GM10248 (cell line): Measurements from ENCODE around the gene MAP3K10.

Experiments used
- CTCF ChIA-PET: fragments of 300-600 bp; sonication (Branson Sonifier 250); formaldehyde crosslinking; extraction: SDS; loops from one replicate; lab custom pipeline; 2021; ENCODE audit warnings: antibody characterized with exemption; lab: Yijun Ruan, JAX
- POLR2A ChIA-PET: fragments of 350-650 bp; sonication (Branson Sonifier 250); formaldehyde crosslinking; extraction: SDS; loops from one replicate; lab custom pipeline; 2020; ENCODE audit warnings: antibody characterized with exemption; lab: Yijun Ruan, JAX
- DNase-seq: peaks from one replicate; pipeline ENCODE4 v3.0.0; 2012; ENCODE audit errors: extremely low spot score
- TF ChIP-seq, protein P1 (sequence below): IDR thresholded peaks from 2 replicates; pipeline ENCODE4 v1.5.1; 2012; ENCODE audit warnings: mild to moderate bottlenecking, low read depth; ENCODE audit errors: extremely low read depth, missing control alignments, control extremely low read depth

Gene MAP3K10

DNA sequence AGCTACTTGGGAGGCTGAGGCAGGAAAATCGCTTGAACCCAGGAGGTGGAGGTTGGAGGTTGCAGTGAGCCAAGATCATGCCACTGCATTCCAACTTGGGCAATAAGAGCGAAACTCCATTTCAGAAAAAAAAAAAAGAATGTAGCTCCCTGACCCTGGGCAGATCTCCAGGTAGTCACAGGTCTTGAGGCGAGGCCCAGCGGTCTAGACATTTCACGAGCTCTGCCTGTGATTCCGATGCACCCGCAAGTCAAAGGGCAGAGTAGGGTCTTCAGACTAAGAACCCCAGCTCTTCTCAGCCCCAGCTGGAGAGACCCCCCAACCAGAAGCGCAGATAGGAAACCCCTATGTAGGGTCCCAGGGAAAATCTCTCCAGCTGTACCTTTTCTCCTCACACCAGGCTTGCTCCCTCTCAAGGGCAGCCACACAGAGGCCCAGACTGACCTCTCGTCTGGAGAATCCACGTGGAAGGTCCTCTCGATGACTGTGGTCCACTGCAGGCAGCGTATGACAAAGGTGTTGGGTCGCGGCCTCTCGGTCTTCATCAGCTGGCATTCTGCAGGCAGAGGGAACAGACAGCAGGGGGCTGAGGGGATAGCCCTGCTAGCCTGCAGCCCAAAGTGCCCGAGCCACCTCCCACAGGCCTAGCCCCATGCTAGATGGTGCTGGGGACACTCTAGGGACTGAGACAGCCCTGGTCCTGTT, 63.6 kb downstream of the MAP3K10 start:
- no peak for DNase-seq
- ChIA-PET CTCF (interaction anchor here (1.2 to 1.9 kb wide), 2 partner anchors 51 to 411 kb away, joined by 3 to 4 read pairs; no protein-coding TSS in a partner anchor), POLR2A (no interaction called here)
- TF ChIP-seq, protein P1, sequence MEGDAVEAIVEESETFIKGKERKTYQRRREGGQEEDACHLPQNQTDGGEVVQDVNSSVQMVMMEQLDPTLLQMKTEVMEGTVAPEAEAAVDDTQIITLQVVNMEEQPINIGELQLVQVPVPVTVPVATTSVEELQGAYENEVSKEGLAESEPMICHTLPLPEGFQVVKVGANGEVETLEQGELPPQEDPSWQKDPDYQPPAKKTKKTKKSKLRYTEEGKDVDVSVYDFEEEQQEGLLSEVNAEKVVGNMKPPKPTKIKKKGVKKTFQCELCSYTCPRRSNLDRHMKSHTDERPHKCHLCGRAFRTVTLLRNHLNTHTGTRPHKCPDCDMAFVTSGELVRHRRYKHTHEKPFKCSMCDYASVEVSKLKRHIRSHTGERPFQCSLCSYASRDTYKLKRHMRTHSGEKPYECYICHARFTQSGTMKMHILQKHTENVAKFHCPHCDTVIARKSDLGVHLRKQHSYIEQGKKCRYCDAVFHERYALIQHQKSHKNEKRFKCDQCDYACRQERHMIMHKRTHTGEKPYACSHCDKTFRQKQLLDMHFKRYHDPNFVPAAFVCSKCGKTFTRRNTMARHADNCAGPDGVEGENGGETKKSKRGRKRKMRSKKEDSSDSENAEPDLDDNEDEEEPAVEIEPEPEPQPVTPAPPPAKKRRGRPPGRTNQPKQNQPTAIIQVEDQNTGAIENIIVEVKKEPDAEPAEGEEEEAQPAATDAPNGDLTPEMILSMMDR, result no peak

DNA sequence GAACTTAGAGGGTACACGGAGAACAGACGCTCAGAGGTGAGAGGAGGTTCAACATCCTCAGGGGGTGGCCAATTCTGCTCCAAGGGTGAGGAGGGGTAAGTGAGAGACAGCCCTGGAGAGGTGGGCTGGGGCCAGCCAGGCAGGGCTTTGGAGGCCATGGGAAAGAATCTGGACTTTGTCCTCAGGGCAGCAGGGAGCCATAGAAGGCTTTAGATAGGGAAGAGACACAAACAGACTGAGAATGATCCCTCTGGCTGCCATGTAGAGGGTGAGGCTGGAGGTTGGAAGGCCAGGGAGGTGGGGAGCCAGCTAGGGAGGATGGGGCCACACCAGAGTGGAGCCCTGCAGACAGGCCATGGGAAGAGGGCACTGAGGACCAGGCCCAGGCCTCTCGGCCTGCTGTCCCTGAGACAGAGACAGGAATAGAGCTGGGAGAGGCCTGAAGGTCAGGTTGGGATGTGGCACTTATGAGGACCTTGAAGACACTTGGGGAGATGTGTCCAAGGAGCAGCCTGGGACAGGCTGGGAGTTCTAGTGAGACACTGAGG, 64.5 kb downstream of the MAP3K10 start:
- ChIA-PET POLR2A (interaction anchor here (0.5 kb wide), 1 partner anchor 28 kb away, joined by 3 read pairs; no protein-coding TSS in a partner anchor), CTCF (interaction anchor here (0.6 kb wide), 1 partner anchor 781 kb away, joined by 3 read pairs; no protein-coding TSS in a partner anchor)
- DNase-seq, result no peak
- TF ChIP-seq, protein P1, result no peak

DNA sequence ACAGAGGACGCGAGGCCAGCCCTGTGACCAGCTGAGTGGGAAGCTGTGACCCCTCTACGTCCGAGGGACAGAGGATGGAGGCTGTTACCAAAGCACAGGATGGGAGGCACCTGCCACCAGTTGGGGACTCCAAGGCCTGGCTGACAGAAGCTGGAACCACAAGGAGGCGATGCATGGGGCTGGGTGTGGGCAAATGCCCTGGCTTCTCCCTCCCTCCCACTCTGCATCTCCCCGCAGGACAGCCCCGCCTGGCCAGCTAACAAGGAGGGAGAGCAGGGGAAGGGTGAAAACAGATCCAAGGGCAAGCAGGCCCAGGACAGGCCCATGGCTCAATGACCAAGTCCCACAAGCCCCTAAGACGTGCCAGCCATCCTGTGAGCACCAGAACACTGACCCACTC, 65.3 kb downstream of the MAP3K10 start:
- ChIA-PET POLR2A (interaction anchor here (0.5 kb wide), 1 partner anchor 27 kb away, joined by 3 read pairs; no protein-coding TSS in a partner anchor), CTCF (no interaction called here)
- TF ChIP-seq, protein P1, result no peak
- DNase-seq, result no peak

DNA sequence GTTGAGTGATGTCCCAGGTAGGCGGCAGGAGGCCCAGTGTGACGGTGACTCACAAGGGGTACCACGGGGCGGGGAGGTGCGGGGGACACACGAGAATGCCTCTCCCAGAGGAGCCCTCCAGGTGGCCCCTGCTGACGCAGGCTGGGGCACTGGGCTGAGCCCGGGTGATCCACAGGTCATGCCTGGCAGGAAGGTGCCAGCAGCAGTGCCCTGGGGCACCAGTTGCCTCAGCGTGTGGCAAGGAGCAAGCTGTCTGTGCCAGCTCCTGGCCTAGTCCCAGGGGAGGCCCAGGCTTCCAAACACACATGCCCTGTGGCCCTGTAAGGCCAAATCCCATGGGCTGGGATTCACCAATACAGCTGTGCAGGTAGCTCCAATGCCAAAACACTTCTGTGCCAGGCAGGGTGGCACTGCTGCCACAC, 65.9 kb downstream of the MAP3K10 start:
- DNase-seq, result no peak
- TF ChIP-seq, protein P1, result no peak
- POLR2A ChIA-PET, result no interaction called here
- CTCF ChIA-PET, result no interaction called here

- DNase-seq, result no peak
- ChIA-PET CTCF (no interaction called here), POLR2A (no interaction called here)
- TF ChIP-seq, protein P1, result no peak
These were observed 70.4 kb downstream of the MAP3K10 start for GRCh38 chr19:40261631-40262030.

GRCh38 chr19:40262422-40262821, 71.2 kb downstream of the MAP3K10 start:
- TF ChIP-seq, protein P1, result no peak
- ChIA-PET POLR2A (no interaction called here), CTCF (interaction anchor here (0.9 to 1.1 kb wide), 3 partner anchors 12 to 37 kb away, joined by 3 to 4 read pairs (median 3); no protein-coding TSS in a partner anchor)
- DNase-seq, result no peak
